ENCODE results near the gene F2. TPM values are rescaled to one million over a fixed set of nuclear protein-coding genes. Genes with fewer than 3 reads are reported as not detected.

The F2 gene
- total RNA-seq, 1 experiment from 2014 or later: not detected

- ChIA-PET CTCF (interaction anchor here (0.7 to 0.9 kb wide), 2 partner anchors 14 to 149 kb away, joined by 3 read pairs; no protein-coding TSS in a partner anchor), POLR2A (interaction anchor here (5.2 kb wide), 1 partner anchor 9 kb away, joined by 69 read pairs; no protein-coding TSS in a partner anchor)
- intact Hi-C loops (cut with micrococcal nuclease): no loop called here
- no peak for DNase-seq (ENCODE audit: unreplicated experiment)
- Mint-ChIP-seq H3K4me3 (ENCODE audit: unreplicated experiment) (no peak overlapping the region), H3K36me3 (ENCODE audit: insufficient read depth, unreplicated experiment) (peaks cover 50% of the 10 kb centered on the region), H3K9me3 (ENCODE audit: unreplicated experiment) (no peaks in the 10 kb centered on the region), H3K27ac (ENCODE audit: low read depth, unreplicated experiment) (no peak overlapping the region), H3K4me1 (ENCODE audit: insufficient read depth, unreplicated experiment) (peaks cover 15% of the 10 kb centered on the region), H3K27me3 (ENCODE audit: insufficient read depth, unreplicated experiment) (no peaks in the 10 kb centered on the region)
- no TSS peak for BruUV-seq (replicated peaks)
- TF ChIP-seq, protein P1, sequence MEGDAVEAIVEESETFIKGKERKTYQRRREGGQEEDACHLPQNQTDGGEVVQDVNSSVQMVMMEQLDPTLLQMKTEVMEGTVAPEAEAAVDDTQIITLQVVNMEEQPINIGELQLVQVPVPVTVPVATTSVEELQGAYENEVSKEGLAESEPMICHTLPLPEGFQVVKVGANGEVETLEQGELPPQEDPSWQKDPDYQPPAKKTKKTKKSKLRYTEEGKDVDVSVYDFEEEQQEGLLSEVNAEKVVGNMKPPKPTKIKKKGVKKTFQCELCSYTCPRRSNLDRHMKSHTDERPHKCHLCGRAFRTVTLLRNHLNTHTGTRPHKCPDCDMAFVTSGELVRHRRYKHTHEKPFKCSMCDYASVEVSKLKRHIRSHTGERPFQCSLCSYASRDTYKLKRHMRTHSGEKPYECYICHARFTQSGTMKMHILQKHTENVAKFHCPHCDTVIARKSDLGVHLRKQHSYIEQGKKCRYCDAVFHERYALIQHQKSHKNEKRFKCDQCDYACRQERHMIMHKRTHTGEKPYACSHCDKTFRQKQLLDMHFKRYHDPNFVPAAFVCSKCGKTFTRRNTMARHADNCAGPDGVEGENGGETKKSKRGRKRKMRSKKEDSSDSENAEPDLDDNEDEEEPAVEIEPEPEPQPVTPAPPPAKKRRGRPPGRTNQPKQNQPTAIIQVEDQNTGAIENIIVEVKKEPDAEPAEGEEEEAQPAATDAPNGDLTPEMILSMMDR (IDR thresholded peaks at IDR 0.05; ENCODE audit: unreplicated experiment): no peak
Measured at GRCh38 chr11:46677991-46678740, 40.8 kb upstream of the F2 start.

GRCh38 chr11:46678741-46679130, 40.3 kb upstream of the F2 start:
- CTCF ChIA-PET: interaction anchor here (0.7 to 0.9 kb wide), 2 partner anchors 14 to 150 kb away, joined by 3 read pairs; no protein-coding TSS in a partner anchor
- no peaks in the 10 kb centered on the region for H3K9me3 Mint-ChIP-seq (ENCODE audit: unreplicated experiment)
- no peaks in the 10 kb centered on the region for H3K27me3 Mint-ChIP-seq (ENCODE audit: insufficient read depth, unreplicated experiment)
- POLR2A ChIA-PET: no interaction called here
- H3K4me3 Mint-ChIP-seq (ENCODE audit: unreplicated experiment): no peak overlapping the region
- TF ChIP-seq, protein P1 (IDR thresholded peaks at IDR 0.05; ENCODE audit: unreplicated experiment): no peak
- peaks cover 21% of the 10 kb centered on the region for H3K4me1 Mint-ChIP-seq (ENCODE audit: insufficient read depth, unreplicated experiment)
- DNase-seq (ENCODE audit: unreplicated experiment): no peak
- intact Hi-C loops (cut with micrococcal nuclease): no loop called here
- no TSS peak for BruUV-seq (replicated peaks)
- no peak overlapping the region for H3K27ac Mint-ChIP-seq (ENCODE audit: low read depth, unreplicated experiment)
- peaks cover 53% of the 10 kb centered on the region for H3K36me3 Mint-ChIP-seq (ENCODE audit: insufficient read depth, unreplicated experiment)

DNA sequence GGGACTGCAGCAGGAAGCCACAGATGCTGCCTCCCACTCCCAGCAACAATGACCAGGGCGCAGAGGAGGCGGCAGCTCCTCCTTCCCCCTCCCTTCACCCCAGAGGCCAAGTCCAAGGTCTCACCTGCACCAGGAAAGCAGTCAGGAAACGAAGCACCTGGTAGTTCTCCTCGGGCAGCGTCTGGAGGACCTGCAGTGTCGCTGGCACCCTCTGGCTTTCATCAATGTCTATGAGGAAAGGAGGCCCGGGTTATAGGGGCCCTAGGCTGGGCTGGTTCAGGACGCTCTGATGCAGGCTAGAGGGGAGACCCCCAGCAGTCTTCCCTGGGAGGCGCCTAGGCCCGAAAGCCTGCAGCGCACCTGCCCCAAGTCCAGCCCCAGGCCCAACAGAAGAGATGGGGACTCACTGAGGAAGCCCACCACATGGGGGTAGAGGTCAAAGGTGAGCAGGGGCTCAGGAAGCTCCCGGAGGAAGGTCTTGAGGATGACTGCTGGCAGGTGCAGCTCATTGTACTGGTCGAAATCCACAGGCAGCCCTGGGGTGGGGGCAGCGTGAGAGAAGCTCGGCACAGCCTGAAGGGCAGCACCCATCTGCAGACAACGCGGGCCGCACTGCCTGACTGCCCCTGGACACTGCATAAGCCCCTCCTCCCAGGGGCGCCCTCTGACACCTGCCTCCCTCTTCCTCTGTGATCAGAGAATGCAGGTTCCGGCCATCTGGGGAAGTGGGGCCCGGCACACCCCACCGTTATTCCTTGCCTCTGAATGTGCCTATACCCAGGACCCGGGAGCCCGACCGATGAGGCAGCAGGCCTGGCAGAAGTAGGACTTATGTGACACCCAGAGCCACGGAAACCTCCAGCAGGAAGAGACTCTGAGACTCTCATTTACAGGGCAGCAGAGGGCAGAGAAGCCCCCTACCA, 39.5 kb upstream of the F2 start:
- H3K9me3 Mint-ChIP-seq (ENCODE audit: unreplicated experiment): no peaks in the 10 kb centered on the region
- BruUV-seq (replicated peaks): no TSS peak
- ChIA-PET CTCF (interaction anchor here (0.9 kb wide), 1 partner anchor 150 kb away, joined by 3 read pairs; no protein-coding TSS in a partner anchor), POLR2A (no interaction called here)
- intact Hi-C loops (cut with micrococcal nuclease): no loop called here
- H3K36me3 Mint-ChIP-seq (ENCODE audit: insufficient read depth, unreplicated experiment): peaks cover 59% of the 10 kb centered on the region
- H3K27ac Mint-ChIP-seq (ENCODE audit: low read depth, unreplicated experiment): no peak overlapping the region
- H3K4me3 Mint-ChIP-seq (ENCODE audit: unreplicated experiment): no peak overlapping the region
- TF ChIP-seq, protein P1 (IDR thresholded peaks at IDR 0.05; ENCODE audit: unreplicated experiment): no peak
- H3K27me3 Mint-ChIP-seq (ENCODE audit: insufficient read depth, unreplicated experiment): no peaks in the 10 kb centered on the region
- H3K4me1 Mint-ChIP-seq (ENCODE audit: insufficient read depth, unreplicated experiment): peaks cover 22% of the 10 kb centered on the region
- DNase-seq (ENCODE audit: unreplicated experiment): no peak

GRCh38 chr11:46680164-46680760, 38.8 kb upstream of the F2 start:
- TF ChIP-seq, protein P1 (IDR thresholded peaks at IDR 0.05; ENCODE audit: unreplicated experiment): no peak
- intact Hi-C loops (cut with micrococcal nuclease): no loop called here
- no TSS peak for BruUV-seq (replicated peaks)
- Mint-ChIP-seq H3K9me3 (ENCODE audit: unreplicated experiment) (no peaks in the 10 kb centered on the region), H3K4me1 (ENCODE audit: insufficient read depth, unreplicated experiment) (peaks cover 15% of the 10 kb centered on the region), H3K4me3 (ENCODE audit: unreplicated experiment) (no peak overlapping the region), H3K27me3 (ENCODE audit: insufficient read depth, unreplicated experiment) (no peaks in the 10 kb centered on the region), H3K36me3 (ENCODE audit: insufficient read depth, unreplicated experiment) (peaks cover 59% of the 10 kb centered on the region), H3K27ac (ENCODE audit: low read depth, unreplicated experiment) (no peak overlapping the region)
- DNase-seq (ENCODE audit: unreplicated experiment): no peak
- ChIA-PET CTCF (no interaction called here), POLR2A (no interaction called here)
